SW480 (cell line): ENCODE results near the gene DPY19L2.
A peak's percentile ranks its signal among the peaks of the same experiment; 100 is the strongest.
"Not testable (repeated sequence)": the region's sequence is repeated elsewhere in the genome, so short reads cannot be mapped to it uniquely, and the experiment has no call there.

Source experiments
- DNase-seq: peaks from one replicate; pipeline ENCODE4 v3.0.0-alpha.2; 2016; ENCODE audit warnings: low spot score

DPY19L2 gene

GRCh38 chr12:63529641-63530040 is 138.7 kb downstream of the DPY19L2 start:
- not testable (repeated sequence) for DNase-seq

- peak; percentile 21 for DNase-seq
Measured at GRCh38 chr12:63525831-63526230, 142.5 kb downstream of the DPY19L2 start.

GRCh38 chr12:63521706-63522105 is 146.6 kb downstream of the DPY19L2 start:
- DNase-seq = no peak
